ENCODE data around the gene CD160. TPM values are rescaled to one million over a fixed set of nuclear protein-coding genes. Genes with fewer than 3 reads are reported as not detected.

The CD160 gene
- total and polyA plus RNA-seq, 2 of the 4 experiments (the other 2 are of a cell fraction) = not detected

- Histone ChIP-seq H3K27ac (ENCODE audit: insufficient read depth, low read length) (no peak overlapping the region), H3K27me3 (ENCODE audit: control insufficient read depth, insufficient read depth, low read length) (no peaks in the 10 kb centered on the region), H3K9me1 (ENCODE audit: insufficient read depth, low read length) (0 out of 2 replicates have a peak, but pooled peaks cover 3% of the 10 kb centered on the region), H3K4ac (ENCODE audit: low read depth, low read length) (no peak overlapping the region), H4K8ac (ENCODE audit: low read depth in 2 of 2, low read length in 2 of 2) (no peak overlapping the region), H4K91ac (ENCODE audit: insufficient read depth, low read depth, low read length) (no peak overlapping the region), H3K56ac (ENCODE audit: extremely low read depth, insufficient read depth, low read length) (no peak overlapping the region), H2BK20ac (ENCODE audit: low read depth, low read length) (no peak overlapping the region), H2AFZ (replicated peaks; ENCODE audit: low read length, poor library complexity) (no peak overlapping the region), H3K18ac (ENCODE audit: low read depth, low read length) (no peak overlapping the region), H4K5ac (ENCODE audit: low read depth, low read length) (no peak overlapping the region), H2BK15ac (ENCODE audit: low read depth, low read length) (no peak overlapping the region), H3K4me1 (ENCODE audit: control insufficient read depth, insufficient read depth, low read length) (peaks cover 1% of the 10 kb centered on the region), H2AK9ac (replicated peaks; ENCODE audit: low read depth, low read length, poor library complexity) (no peak overlapping the region), H2BK5ac (ENCODE audit: low read depth, low read length, poor library complexity, severe bottlenecking) (no peak overlapping the region), H3K79me1 (ENCODE audit: low read depth in 1 of 2, low read length in 2 of 2) (peaks cover 29 to 52% of the 10 kb centered on the region in 2 experiments), H3K9ac (ENCODE audit: low read depth, low read length) (no peak overlapping the region), H3K9me3 (ENCODE audit: control insufficient read depth, insufficient read depth, low read length) (no peaks in the 10 kb centered on the region), H3K4me2 (ENCODE audit: low read depth, low read length) (no peak overlapping the region), H2AK5ac (ENCODE audit: low read depth, low read length) (no peak overlapping the region), H2BK120ac (ENCODE audit: low read depth, low read length) (no peak overlapping the region), H3K14ac (replicated peaks; ENCODE audit: low read depth, low read length) (no peak overlapping the region), H3K36me3 (ENCODE audit: control insufficient read depth, insufficient read depth, low read length) (peaks cover 11% of the 10 kb centered on the region), H4K20me1 (ENCODE audit: insufficient read depth, low read length) (no peaks in the 10 kb centered on the region), H3K23ac (ENCODE audit: low read depth, low read length) (no peak overlapping the region), H3K4me3 (ENCODE audit: insufficient read depth, low read depth, low read length) (no peak overlapping the region)
- no peak for ATAC-seq (ENCODE audit: low read depth)
- TF ChIP-seq BHLHE40 (IDR thresholded peaks at IDR 0.05; ENCODE audit: low read depth, low read length) = no peak
- TF ChIP-seq ELK1 (IDR thresholded peaks at IDR 0.05; ENCODE audit: borderline replicate concordance, low read depth, low read length) = no peak
- no peak for TF ChIP-seq USF2 (IDR thresholded peaks at IDR 0.05; ENCODE audit: low read depth, low read length)
- no peak for TF ChIP-seq POLR2A (IDR thresholded peaks at IDR 0.05; ENCODE audit: low read depth, low read length)
- no peak for TF ChIP-seq CTCF (conservative IDR thresholded peaks at IDR 0.05; ENCODE audit: low read depth, low read length)
- TF ChIP-seq MAFK (IDR thresholded peaks at IDR 0.05; ENCODE audit: low read depth, low read length) = no peak
- TF ChIP-seq CHD1 (IDR thresholded peaks at IDR 0.05; ENCODE audit: low read depth, low read length) = no peak
- TF ChIP-seq RFX5 (IDR thresholded peaks at IDR 0.05; ENCODE audit: low read depth, low read length) = no peak
- TF ChIP-seq NFE2L2 (IDR thresholded peaks at IDR 0.05; ENCODE audit: low read depth, low read length) = no peak
- TF ChIP-seq SMC3 (IDR thresholded peaks at IDR 0.05; ENCODE audit: low read depth, low read length) = no peak
- no peak for TF ChIP-seq MXI1 (IDR thresholded peaks at IDR 0.05; ENCODE audit: borderline replicate concordance, low read depth, low read length)
- TF ChIP-seq RCOR1 (IDR thresholded peaks at IDR 0.05; ENCODE audit: insufficient replicate concordance, low read length) = no peak
- WGBS, 2 experiments (ENCODE audit: extremely low coverage in 2 of 2, insufficient read length in 1 of 2) = no CpG with 5 or more reads among the region's 1 CpG
- intact Hi-C loops (cut with micrococcal nuclease) (no loop called here), dilution Hi-C loops (cut with HindIII; ENCODE audit: low sequenced_read_pairs, unreplicated experiment) (no loop called here), in situ Hi-C loops (cut with MboI; ENCODE audit: low sequenced_read_pairs) (no loop called here)
- BruUV-seq (replicated peaks) = no TSS peak
- DNase-seq = no peak
- POLR2A ChIA-PET (ENCODE audit: unreplicated experiment) = no interaction called here
- CTCF ChIA-PET = interaction anchor here (0.6 to 2.4 kb wide), 4 partner anchors 10 to 204 kb away, joined by 4 to 7 read pairs (median 6); no protein-coding TSS in a partner anchor
Observed at GRCh38 chr1:145773423-145773822, 54.1 kb downstream of the CD160 start.
